Muscle layer of duodenum (tissue), 2 donors: ENCODE data around the gene PLPPR3.

Source experiments
- H3K27ac ChIP-seq: one replicate; pipeline ENCODE4 v1.7.0; 2013; ENCODE audit warnings: mild to moderate bottlenecking, low read length
- H3K27me3 ChIP-seq: one replicate; pipeline ENCODE4 v1.7.0; 2013; ENCODE audit warnings: low read depth, mild to moderate bottlenecking, control low read depth, low read length
- H3K36me3 ChIP-seq, 2 donors: one replicate each; pipeline ENCODE4 v1.7.0; 2013; ENCODE audit warnings: low read length in 2 of 2, control low read depth in 1 of 2, mild to moderate bottlenecking in 1 of 2; ENCODE audit not compliant: insufficient read depth in 2 of 2, control insufficient read depth in 1 of 2
- H3K4me1 ChIP-seq, 2 donors: one replicate each; pipeline ENCODE4 v1.7.0; 2013; ENCODE audit warnings: low read length in 2 of 2, mild to moderate bottlenecking in 2 of 2, control low read depth in 1 of 2, moderate library complexity in 1 of 2; ENCODE audit not compliant: insufficient read depth in 2 of 2, control insufficient read depth in 1 of 2
- H3K4me3 ChIP-seq, 2 donors: one replicate each; pipeline ENCODE4 v1.7.0; 2013; ENCODE audit warnings: low read length in 2 of 2, low read depth in 1 of 2, mild to moderate bottlenecking in 1 of 2
- H3K9me3 ChIP-seq, 2 donors: one replicate each; pipeline ENCODE4 v1.7.0; 2013; ENCODE audit warnings: low read length in 2 of 2, control low read depth in 1 of 2, mild to moderate bottlenecking in 1 of 2; ENCODE audit not compliant: control insufficient read depth in 1 of 2
- donor health status: healthy.

The PLPPR3 gene

GRCh38 chr19:796692-797527 lies 24.8 kb downstream of the PLPPR3 start, which contains the start of gene PTBP1:
Gene PTBP1 (plus strand): TSS chr19:797452. CDS start chr19:797498, 46 bp downstream.
- H3K4me1 ChIP-seq = peaks cover 16 to 44% of the 10 kb centered on the region in 2 donors
- H3K27me3 ChIP-seq = no peaks in the 10 kb centered on the region
- H3K27ac ChIP-seq = peak within 1 kb of the TSS; percentile 72
- H3K9me3 ChIP-seq = no peaks in the 10 kb centered on the region
- peak within 1 kb of the TSS; percentile 84 to 90 for H3K4me3 ChIP-seq
- H3K36me3 ChIP-seq = peaks cover 0 to 6% of the 10 kb centered on the region in 2 donors

DNA sequence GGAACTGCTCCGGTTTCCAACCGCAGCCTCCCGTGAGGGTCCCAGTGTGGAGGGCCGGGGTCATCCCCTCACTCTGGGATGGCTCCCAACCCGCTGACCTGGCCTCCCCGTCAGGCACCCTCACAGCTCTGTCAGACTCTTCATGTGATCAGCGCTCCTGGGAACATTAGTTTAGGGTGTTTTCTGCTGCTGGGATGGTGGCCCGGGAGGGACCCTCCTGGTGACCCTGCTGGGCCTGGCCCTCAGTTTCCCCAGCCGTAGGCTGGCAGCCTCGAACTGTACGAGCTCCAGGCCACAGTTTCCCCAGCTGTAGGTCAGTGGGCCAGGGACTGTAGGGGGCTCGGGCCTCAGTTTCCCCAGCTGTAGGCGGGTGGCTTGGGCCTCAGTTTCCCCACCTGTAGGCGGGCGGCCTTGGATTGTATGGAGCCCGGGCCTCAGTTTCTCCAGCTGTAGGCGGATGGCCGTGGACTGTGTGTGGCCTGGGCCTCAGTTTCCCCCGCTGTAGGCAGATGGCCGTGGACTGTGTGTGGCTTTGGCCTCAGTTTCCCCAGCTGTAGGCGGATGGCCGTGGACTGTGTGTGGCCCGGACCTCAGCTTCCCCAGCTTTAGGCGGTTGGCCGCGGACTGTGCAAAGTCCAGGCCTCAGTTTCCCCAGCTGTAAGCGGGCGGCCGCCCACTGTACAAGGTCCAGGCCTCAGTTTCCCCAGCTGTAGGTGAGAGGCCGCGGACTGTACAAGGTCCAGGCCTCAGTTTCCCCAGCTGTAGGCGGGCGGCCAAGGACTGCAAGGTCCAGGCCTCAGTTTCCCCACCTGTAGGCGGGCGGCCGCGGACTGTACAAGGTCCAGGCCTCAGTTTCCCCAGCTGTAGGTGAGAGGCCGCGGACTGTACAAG lies 25.8 kb downstream of the PLPPR3 start:
- Histone ChIP-seq H3K4me3 (peak overlapping the region; percentile 52 to 72), H3K4me1 (peaks cover 13 to 34% of the 10 kb centered on the region in 2 donors), H3K36me3 (peaks cover 0 to 6% of the 10 kb centered on the region in 2 donors), H3K9me3 (no peaks in the 10 kb centered on the region), H3K27me3 (no peaks in the 10 kb centered on the region), H3K27ac (no peak overlapping the region)

- Histone ChIP-seq H3K27me3 (no peaks in the 10 kb centered on the region), H3K9me3 (no peaks in the 10 kb centered on the region), H3K4me1 (peaks cover 6 to 26% of the 10 kb centered on the region in 2 donors), H3K36me3 (peaks cover 0 to under 1% of the 10 kb centered on the region in 2 donors), H3K4me3 (no peak overlapping the region), H3K27ac (no peak overlapping the region)
Observed at GRCh38 chr19:795073-795611, 26.6 kb downstream of the PLPPR3 start.

DNA sequence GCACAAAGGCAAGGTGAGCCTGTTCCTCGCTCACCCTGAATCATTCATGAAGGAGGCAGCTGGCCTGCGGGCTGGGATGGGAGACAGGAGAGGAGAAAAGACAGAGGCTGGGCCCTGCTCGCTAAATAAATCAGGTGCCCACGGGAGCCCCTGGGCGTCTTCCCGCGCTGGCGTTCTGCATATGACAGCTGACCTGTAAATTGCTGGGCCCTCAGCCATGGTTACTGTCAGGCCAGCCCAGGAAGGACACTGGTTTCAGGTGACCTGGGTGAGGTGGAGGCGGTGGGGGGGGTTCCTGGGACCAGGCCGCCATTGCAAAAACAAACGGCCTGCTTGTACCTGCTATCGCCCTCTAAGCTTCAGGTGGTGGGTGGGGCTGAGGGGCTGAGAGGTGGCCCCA lies 27.9 kb downstream of the PLPPR3 start:
- Histone ChIP-seq H3K9me3 (no peaks in the 10 kb centered on the region), H3K4me3 (no peak overlapping the region), H3K4me1 (peaks cover 0 to 23% of the 10 kb centered on the region in 2 donors), H3K36me3 (no peaks in the 10 kb centered on the region), H3K27ac (no peak overlapping the region), H3K27me3 (no peaks in the 10 kb centered on the region)

- Histone ChIP-seq H3K4me1 (peaks cover 0 to 22% of the 10 kb centered on the region in 2 donors), H3K27ac (no peak overlapping the region), H3K4me3 (no peak overlapping the region), H3K36me3 (no peaks in the 10 kb centered on the region), H3K9me3 (no peaks in the 10 kb centered on the region), H3K27me3 (no peaks in the 10 kb centered on the region)
Observed at GRCh38 chr19:792306-792885, 29.4 kb downstream of the PLPPR3 start.

DNA sequence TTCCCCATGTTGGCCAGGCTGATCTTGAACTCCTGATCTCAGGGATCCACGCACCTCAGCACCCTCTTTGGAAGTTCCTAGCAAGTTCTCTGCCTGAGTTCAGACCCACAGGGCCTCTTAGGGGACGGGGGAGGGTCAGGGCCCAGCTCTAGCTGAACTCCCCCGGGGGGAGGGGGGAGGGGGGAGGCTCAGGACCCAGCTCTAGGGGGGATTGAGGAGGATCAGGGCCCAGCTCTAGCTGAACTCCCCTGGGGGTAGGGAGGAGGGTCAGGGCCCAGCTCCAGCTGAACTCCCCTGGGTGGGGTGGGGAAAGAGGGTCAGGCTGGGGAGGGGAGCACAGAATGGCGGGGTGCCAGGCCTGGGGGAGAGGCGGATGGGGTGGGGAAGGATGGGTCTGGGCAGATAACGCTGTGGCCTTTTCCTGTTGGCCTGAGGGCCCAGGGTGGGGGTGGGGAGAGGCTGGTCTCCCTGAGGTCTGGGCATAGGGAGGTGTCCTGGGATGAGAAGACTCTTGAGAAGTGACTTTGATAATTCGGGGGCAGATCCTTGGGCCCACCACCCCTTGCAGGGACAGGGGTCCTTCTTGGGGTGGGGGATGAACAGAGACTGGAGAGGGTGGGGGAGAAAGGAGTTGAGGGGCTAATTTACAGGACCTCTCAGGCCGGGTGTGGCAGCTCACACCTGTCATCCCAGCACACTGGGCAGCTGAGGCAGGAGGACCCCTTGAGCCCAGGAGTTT lies 30.0 kb downstream of the PLPPR3 start:
- H3K36me3 ChIP-seq = no peaks in the 10 kb centered on the region
- H3K4me3 ChIP-seq = no peak overlapping the region
- H3K27me3 ChIP-seq = no peaks in the 10 kb centered on the region
- H3K9me3 ChIP-seq = no peaks in the 10 kb centered on the region
- no peak overlapping the region for H3K27ac ChIP-seq
- peaks cover 0 to 22% of the 10 kb centered on the region in 2 donors for H3K4me1 ChIP-seq

GRCh38 chr19:791007-791566 lies 30.7 kb downstream of the PLPPR3 start:
- H3K27me3 ChIP-seq = no peaks in the 10 kb centered on the region
- peaks cover 0 to 20% of the 10 kb centered on the region in 2 donors for H3K4me1 ChIP-seq
- no peak overlapping the region for H3K4me3 ChIP-seq
- H3K9me3 ChIP-seq = no peaks in the 10 kb centered on the region
- H3K36me3 ChIP-seq = no peaks in the 10 kb centered on the region
- no peak overlapping the region for H3K27ac ChIP-seq

DNA sequence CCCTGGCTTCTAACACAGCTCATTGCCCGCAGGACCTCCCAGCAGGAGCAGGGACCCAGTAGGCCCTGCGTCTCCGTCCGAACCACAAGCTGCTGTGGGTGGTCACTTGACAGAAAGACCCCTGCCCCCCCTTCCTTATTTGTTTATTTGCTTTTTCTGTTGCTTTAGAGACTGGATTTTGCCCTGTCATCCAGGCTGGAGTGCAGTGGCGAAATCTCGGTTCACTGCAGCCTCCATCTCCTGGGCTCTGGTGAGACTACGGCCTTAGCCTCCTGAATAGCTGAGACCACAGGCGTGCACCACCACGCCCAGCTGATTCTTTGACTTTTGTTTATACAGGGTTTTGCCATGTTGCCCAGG lies 32.1 kb downstream of the PLPPR3 start:
- Histone ChIP-seq H3K27me3 (no peaks in the 10 kb centered on the region), H3K9me3 (no peaks in the 10 kb centered on the region), H3K4me1 (peaks cover 0 to 13% of the 10 kb centered on the region in 2 donors), H3K27ac (no peak overlapping the region), H3K4me3 (no peak overlapping the region), H3K36me3 (no peaks in the 10 kb centered on the region)

DNA sequence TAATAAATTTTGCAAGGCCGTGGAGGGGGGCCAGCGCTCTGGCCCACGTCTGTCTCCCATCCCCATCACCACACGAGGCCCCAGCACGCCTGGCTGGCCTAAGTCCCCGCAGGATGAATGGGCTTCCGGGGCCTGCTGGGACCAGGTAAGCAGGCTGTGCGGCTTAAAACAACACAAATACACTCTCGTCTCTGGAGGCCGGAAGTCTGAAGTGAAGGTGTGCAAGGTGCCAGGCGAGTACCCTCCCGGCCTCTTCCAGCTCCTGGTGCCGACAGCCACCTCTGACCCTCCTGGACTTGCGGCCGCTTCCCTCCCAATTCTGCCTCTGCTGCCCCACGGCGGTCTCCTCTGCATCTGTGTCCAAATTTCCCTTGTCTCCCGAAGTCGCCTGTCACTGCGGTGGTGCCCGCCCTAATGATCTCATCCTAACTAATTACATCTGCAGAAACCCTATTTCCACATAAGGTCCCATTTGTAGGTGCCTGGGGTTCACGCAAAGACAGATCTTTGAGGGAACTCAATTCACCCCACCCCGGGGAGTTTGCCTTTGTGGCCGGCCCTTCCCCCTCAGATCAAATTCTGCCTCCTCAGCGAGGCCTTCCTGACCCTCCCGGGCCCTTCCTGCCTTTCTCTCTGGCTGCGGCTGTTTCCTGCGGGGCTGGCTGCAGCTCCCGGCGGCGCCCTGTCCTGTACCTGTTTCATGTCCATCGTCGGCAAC lies 32.6 kb downstream of the PLPPR3 start:
- Histone ChIP-seq H3K9me3 (no peaks in the 10 kb centered on the region), H3K4me3 (no peak overlapping the region), H3K4me1 (peaks cover 0 to 13% of the 10 kb centered on the region in 2 donors), H3K27ac (no peak overlapping the region), H3K27me3 (no peaks in the 10 kb centered on the region), H3K36me3 (no peaks in the 10 kb centered on the region)

DNA sequence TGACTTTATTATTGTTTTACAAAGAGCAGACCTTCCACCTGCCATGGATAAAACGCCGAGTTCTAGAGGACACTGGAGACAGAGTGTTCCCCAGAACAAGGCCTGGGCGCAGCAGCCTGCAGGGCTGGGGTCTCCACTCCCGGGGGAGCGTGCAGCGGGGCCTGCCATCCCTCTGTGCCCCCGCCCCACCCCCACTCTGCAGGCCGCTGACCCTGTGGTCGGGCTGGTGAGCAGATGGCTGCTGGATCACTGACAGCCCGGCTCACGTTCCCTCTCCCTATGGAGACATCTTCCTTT lies 33.1 kb downstream of the PLPPR3 start:
- Histone ChIP-seq H3K27ac (no peak overlapping the region), H3K27me3 (no peaks in the 10 kb centered on the region), H3K9me3 (no peaks in the 10 kb centered on the region), H3K4me3 (no peak overlapping the region), H3K36me3 (no peaks in the 10 kb centered on the region), H3K4me1 (peaks cover 0 to 13% of the 10 kb centered on the region in 2 donors)
